Glomerular visceral epithelial cell (primary cell): ENCODE data around the gene DBF4B.

ENCODE experiments used
- DNase-seq: peaks from one replicate; pipeline ENCODE4 v3.0.0-alpha.2; 2016; ENCODE audit errors: extremely low spot score

DBF4B gene

DNA sequence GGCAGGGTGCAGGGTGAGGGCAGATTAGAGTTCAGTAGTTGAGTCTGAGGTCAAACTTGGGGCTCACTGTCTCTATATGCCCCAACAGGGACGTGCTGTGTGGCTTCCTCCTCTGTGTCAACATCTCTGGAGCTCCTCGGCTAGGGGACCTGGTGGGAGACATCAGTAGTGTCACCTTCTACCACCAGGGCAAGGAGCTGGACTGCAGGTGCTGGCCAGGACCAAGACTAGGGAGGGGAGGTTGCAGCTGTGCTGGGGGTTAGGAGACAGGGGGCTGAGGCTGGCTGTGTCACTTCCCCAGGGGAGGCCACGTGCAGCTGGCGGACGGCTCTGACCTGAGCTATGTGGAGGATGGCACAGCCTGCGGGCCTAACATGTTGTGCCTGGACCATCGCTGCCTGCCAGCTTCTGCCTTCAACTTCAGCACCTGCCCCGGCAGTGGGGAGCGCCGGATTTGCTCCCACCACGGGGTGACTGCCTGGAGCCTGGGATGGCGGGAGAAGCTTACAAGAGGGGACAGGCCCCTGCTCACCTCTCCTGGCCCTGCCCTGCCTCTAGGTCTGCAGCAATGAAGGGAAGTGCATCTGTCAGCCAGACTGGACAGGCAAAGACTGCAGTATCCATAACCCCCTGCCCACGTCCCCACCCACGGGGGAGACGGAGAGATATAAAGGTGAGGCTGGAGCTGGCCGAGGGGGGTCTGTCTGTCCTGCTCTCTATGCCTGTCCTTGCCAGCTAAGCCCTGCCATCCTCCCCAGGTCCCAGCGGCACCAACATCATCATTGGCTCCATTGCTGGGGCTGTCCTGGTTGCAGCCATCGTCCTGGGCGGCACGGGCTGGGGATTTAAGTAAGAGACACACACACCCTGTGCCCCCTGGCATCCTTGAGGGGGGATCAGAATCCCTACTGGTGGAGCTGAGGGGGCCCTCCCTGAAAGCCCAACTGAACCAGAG is 69.2 kb downstream of the DBF4B start:
- DNase-seq = no peak

- DNase-seq = no peak
These were observed 70.3 kb downstream of the DBF4B start for GRCh38 chr17:44778656-44779210.

DNA sequence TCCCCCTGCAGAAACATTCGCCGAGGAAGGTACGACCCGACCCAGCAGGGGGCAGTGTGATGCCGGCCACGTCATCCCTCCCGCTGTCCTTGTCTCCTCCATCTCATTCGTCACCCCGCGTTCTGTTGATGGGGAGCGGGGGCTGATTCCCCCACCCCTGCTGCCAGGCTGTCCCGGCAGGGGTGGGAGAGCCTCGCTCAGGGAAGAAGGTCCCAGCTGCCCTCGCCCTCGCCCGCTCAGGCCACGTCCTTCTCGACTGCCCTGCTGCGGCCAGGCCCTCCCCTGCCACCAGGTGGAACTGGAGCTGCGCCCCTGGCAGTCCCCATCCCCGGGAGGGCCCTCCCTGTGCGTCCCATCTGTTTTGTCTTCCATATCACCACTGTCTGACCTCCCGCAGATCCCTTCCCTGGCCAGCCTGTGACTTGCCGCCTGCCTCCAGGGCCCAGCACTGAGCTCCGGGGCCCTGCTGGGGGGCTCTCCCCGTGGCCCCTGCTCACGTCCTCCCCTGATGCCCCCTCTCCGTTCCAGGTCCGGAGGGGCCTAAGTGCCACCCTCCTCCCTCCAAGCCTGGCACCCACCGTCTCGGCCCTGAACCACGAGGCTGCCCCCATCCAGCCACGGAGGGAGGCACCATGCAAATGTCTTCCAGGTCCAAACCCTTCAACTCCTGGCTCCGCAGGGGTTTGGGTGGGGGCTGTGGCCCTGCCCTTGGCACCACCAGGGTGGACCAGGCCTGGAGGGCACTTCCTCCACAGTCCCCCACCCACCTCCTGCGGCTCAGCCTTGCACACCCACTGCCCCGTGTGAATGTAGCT is 71.0 kb downstream of the DBF4B start:
- DNase-seq = peak; percentile 79

- DNase-seq = no peak
These were observed 71.7 kb downstream of the DBF4B start for GRCh38 chr17:44780161-44780560.

DNA sequence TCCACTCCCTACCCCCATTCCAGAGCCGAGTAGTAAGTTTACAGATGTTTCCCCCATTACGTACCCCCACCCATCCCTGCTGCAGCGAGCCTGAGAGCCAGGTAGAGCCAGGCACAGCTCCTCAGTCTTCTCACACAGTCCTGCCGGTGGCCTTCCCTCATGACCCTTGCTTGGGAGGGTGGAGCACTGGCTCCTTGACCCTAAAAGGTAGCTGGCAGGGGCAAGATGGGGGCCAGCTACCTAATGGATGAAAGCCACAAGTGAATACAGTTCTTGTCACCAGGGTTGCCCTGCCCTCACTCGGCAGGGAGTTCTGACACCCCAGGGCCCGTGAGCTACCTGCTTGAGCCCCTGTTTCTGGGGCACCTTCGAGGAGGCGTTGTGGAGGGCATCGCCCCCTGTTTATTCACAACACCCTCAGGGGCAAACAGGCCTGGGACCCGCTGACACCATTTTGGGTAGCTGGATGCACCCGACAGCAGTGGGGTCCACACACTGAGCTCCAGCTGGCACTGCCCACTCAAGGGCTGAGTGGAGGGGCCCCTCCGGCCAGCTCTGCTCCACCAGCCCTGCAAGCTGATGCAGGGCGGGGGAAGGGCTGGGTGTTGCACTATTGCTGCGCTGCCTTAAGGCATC is 72.5 kb downstream of the DBF4B start:
- DNase-seq = no peak

GRCh38 chr17:44781551-44782325 is 73.3 kb downstream of the DBF4B start:
- DNase-seq = no peak

DNA sequence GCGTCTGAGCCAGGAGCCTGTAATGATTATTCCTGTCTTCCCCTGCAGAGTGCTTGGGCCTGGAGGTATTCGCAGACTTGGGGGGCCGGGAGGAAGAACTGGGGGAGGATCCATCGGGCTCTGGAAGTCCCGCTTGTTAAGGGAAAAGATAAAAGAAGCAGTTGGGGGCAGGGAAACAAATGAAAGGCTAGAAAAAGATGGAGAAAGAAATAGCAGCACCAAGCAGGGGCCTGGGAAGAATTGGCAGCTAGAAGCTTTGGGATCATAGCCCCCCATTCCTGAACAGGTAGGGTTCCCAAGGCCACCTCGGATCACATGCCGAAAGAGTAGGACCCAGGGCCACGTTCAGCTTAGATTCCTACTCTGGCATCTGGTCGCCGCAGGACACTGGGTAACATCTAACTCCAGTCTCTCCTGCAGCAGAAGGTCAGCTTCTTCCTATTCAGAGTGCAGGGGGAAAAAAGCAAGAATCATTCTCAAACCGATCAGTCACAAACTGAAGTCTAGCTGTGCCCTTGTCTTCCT is 73.9 kb downstream of the DBF4B start:
- no peak for DNase-seq

- DNase-seq = no peak
These were observed 77.5 kb downstream of the DBF4B start for GRCh38 chr17:44785921-44786320.

GRCh38 chr17:44786551-44787081 is 78.2 kb downstream of the DBF4B start:
- DNase-seq = no peak

DNA sequence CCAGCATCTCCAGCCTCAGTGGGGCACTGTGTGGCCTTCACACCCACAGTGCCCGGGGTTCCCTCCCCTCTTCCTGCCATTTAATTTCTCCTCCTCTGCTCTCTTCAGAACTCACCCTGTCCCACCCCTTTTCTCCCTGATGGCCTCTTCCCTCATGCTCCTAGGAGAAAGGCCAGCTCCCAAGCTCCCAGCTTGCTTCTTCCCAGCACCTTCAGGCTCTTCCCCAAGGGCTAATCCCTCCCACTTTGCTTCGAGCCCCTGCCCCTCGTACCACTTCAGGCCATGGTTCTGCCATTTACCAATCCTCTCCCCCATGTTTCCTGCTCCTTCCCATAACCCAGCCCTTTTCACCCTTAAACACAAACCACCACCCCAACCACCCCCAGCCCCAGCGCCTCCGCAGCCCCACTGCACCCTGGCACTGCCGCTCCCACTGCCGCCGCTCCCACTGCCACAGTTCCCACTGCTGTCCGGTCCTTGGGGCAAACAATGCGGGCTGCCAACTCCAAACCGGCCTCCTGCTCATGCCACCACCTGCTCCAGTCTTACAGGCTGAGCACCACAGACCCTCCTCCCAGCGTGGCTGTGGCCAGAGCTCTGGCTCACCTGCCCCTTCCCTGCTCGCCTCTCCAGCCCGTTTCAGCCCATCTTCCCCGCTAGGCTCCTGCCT is 78.9 kb downstream of the DBF4B start:
- no peak for DNase-seq

- no peak for DNase-seq
These were observed 79.7 kb downstream of the DBF4B start for GRCh38 chr17:44788139-44788538.

DNA sequence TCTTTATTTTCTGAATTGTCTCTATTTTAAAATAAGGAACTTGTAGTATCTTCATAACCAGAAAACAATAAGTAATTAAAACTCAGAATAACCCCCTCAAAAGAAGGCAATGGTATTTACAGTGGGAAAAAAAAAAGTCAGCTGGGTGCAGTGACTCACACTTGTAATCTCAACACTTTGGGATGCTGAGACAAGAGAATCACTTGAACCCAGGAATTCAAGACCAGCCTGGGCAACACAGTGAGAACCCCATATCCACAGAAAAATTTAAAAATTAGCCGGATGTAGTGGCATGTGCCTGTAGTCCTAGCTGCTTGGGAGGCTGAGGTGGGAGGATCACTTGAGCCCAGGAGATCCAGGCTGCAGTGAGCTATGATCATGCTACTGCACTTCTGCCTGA is 83.8 kb downstream of the DBF4B start:
- DNase-seq = no peak

- no peak for DNase-seq
These were observed 85.7 kb downstream of the DBF4B start for GRCh38 chr17:44793885-44794842.

DNA sequence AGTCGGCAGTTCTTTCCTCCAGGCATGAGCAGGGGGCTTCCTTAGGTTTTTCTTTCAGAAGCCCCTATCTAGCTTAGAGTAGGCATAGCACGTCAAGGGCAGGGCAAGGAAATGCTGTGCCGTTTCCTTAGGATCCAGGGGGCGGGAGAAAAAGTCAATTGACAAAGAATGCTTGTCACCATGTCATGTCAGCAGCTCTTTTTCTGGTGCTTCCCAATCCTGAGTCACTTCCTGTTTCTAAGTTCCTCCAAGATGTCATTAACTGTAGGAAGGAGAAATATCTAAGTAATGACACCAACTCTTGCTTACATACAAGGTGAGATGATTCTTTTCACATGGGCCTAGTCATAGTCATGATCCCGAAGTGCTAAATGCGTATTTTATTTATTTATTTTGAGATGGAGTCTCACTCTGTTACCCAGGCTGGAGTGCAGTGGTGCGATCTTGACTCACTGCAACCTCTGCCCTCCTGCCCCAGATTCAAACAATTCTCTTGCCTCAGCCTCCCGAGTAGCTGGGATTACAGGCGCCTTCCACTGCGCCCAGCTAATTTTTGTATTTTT is 86.5 kb downstream of the DBF4B start:
- peak; percentile 78 for DNase-seq

DNA sequence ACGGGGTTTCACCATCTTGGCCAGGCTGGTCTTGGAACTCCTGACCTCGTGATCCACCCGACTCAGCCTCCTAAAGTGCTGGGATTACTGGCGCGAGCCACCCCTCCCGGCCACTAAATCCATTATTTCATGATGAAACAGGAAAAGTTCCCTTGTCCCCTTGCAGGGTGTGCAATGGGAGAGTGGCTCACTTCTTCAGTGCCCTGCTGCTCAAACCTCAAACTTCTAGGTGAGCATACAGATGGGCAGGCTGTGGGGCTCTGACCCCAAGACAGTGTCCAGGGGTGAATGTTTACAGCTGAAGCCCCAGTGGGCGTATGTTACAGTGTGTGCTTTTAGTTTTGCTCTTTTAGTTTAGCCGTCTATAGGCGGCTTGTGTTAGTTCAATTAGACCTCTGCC is 87.0 kb downstream of the DBF4B start:
- DNase-seq = no peak

GRCh38 chr17:44795928-44796327 is 87.5 kb downstream of the DBF4B start:
- no peak for DNase-seq

DNA sequence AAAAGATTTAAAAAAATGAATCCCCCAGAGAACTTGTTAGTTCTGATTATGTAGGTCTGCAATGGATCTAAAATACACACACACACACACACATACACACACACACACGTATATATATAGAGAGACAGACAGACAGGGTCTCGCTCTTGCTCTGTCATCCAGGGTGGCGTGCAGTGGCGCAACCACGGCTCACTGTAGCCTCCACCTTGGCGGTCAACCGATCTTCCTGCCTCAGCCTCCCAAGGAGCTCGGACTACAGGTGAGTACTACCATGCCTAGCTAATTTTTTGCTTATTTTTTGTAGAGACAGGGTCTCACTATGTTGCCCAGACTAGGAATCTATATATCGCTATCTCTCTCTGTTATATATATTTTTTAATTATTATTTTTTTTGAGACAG is 88.3 kb downstream of the DBF4B start:
- no peak for DNase-seq

- no peak for DNase-seq
These were observed 89.3 kb downstream of the DBF4B start for GRCh38 chr17:44797802-44798201.

DNA sequence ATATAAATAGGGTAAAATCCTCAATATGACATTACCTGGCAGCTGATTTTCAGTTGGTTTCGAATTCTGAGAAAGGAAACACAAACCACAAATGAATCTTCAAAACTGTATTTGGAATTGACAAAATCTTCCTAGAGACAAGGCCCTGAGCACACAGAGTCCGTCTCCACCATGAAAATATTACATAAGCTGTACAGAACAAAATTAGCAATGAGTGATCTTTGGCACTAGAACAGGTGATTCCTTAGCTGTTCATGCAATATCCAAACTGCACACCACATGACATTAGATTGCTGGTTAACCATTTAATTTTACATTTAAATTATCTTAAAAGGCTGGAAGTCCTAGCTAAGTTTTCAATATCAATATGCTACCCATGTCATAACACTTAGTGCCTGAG is 89.9 kb downstream of the DBF4B start:
- DNase-seq = no peak
